Fibroblast of pulmonary artery (primary cell): Measurements from ENCODE around the gene PCDHGA10.

Source experiments
- DNase-seq: peaks from one replicate; pipeline ENCODE4 v3.0.0-alpha.2; 2010; ENCODE audit warnings: low read depth
- H3K4me3 ChIP-seq: replicated peaks from 2 replicates; pipeline ENCODE4 v1.5.1; 2011; ENCODE audit warnings: low read depth, mild to moderate bottlenecking, control low read depth, low read length, moderate library complexity
- CTCF ChIP-seq: IDR thresholded peaks from 2 replicates; pipeline ENCODE4 v1.5.1; 2011; ENCODE audit warnings: mild to moderate bottlenecking, control low read depth, low read length, inconsistent platforms; ENCODE audit errors: missing control alignments

Gene PCDHGA10

GRCh38 chr5:141412854-141413539 is at the start of gene PCDHGA10:
PCDHGA10 (plus strand) TSS chr5:141412987; CDS start chr5:141413176, 189 bp downstream.
- TF ChIP-seq CTCF = peak; percentile 75
- peak; percentile 84 for DNase-seq
- peak within 1 kb of the TSS; percentile 58 for H3K4me3 ChIP-seq

- peak within 1 kb of the TSS; percentile 40 for H3K4me3 ChIP-seq
- peak; percentile 24 for TF ChIP-seq CTCF
- peak; percentile 54 for DNase-seq
Observed at GRCh38 chr5:141363952-141364660, 48.7 kb upstream of the PCDHGA10 start, which contains the start of gene PCDHGA5. PCDHGA5 (plus strand) TSS chr5:141364162; CDS start chr5:141364331, 169 bp downstream.

- no peak overlapping the region for H3K4me3 ChIP-seq
- no peak for DNase-seq
- no peak for TF ChIP-seq CTCF
Observed at GRCh38 chr5:141366016-141366896, 46.5 kb upstream of the PCDHGA10 start.

- H3K4me3 ChIP-seq = peak within 1 kb of the TSS; percentile 48
Observed at GRCh38 chr5:141369994-141370848, 42.6 kb upstream of the PCDHGA10 start, which contains the start of gene PCDHGB3. PCDHGB3 (plus strand) TSS chr5:141370242; CDS start chr5:141370395, 153 bp downstream.

GRCh38 chr5:141371572-141372475 is 41.0 kb upstream of the PCDHGA10 start:
- no peak for DNase-seq
- TF ChIP-seq CTCF = no peak
- H3K4me3 ChIP-seq = no peak overlapping the region

More at GRCh38 chr5:141369994-141370848, 42.6 kb upstream of the PCDHGA10 start, which contains the start of gene PCDHGB3:
- peak; percentile 55 for TF ChIP-seq CTCF
- DNase-seq = peak; percentile 77
